PC-3 (cell line): ENCODE data around the gene COL4A3. TPM values are rescaled to one million over a fixed set of nuclear protein-coding genes. Genes with fewer than 3 reads are reported as not detected.
"Not testable (repeated sequence)": the region's sequence is repeated elsewhere in the genome, so short reads cannot be mapped to it uniquely, and the experiment has no call there.

ENCODE experiments used
- ATAC-seq: fragments of 200-7000 bp; cut with Tn5 transposase; 2 replicates; pipeline ENCODE4 v1.9.1; 2020; ENCODE audit warnings: mild to moderate bottlenecking, moderate library complexity
- BruUV-seq: library from RNA; stranded (reverse); fragments of 400-500 nt; replicated peaks from 2 replicates; lab custom pipeline; 2021; lab: Mats Ljungman, UMichigan
- CTCF ChIA-PET: fragments of 300-600 bp; sonication (Branson Sonifier 250); formaldehyde crosslinking; loops from one replicate; lab custom pipeline; 2022; ENCODE audit warnings: antibody characterized with exemption; lab: Charles Lee
- POLR2A ChIA-PET: fragments of 300-600 bp; sonication (Branson Sonifier 250); formaldehyde crosslinking; loops from one replicate; lab custom pipeline; 2022; ENCODE audit warnings: antibody characterized with exemption; ENCODE audit not compliant: unreplicated experiment; lab: Charles Lee
- DNase-seq: peaks from one replicate; pipeline ENCODE4 v3.0.0-alpha.2; 2015
- H2AFZ ChIP-seq: fragments of 300-600 bp; sonication (generic); 2 replicates; pipeline ENCODE4 v1.6.0; 2016; ENCODE audit warnings: antibody characterized with exemption, low read length
- H3F3A ChIP-seq: fragments of 300-600 bp; sonication (generic); one replicate; pipeline ENCODE4 v1.6.0; 2017; ENCODE audit warnings: antibody characterized with exemption, low read length, control low read depth, mild to moderate bottlenecking; ENCODE audit not compliant: unreplicated experiment
- H3K27ac ChIP-seq: fragments of 300-600 bp; sonication (generic); 2 replicates; pipeline ENCODE4 v1.5.1; 2016; ENCODE audit warnings: mild to moderate bottlenecking, low read length
- H3K27me3 ChIP-seq: fragments of 300-600 bp; sonication (generic); 2 replicates; pipeline ENCODE4 v1.6.1; 2016; ENCODE audit warnings: low read length, mixed read lengths
- H3K36me3 ChIP-seq: fragments of 300-600 bp; sonication (generic); 2 replicates; pipeline ENCODE4 v1.6.1; 2016; ENCODE audit warnings: low read depth, mixed run types, low read length, mixed read lengths
- H3K4me1 ChIP-seq: fragments of 300-600 bp; sonication (generic); 2 replicates; pipeline ENCODE4 v1.5.1; 2016; ENCODE audit warnings: low read length; ENCODE audit not compliant: insufficient read depth
- H3K4me2 ChIP-seq: fragments of 300-600 bp; sonication (generic); 2 replicates; pipeline ENCODE4 v1.6.0; 2016; ENCODE audit warnings: low read length
- H3K4me3 ChIP-seq: fragments of 300-600 bp; sonication (generic); 2 replicates; pipeline ENCODE4 v1.5.1; 2016; ENCODE audit warnings: mild to moderate bottlenecking, low read length, mixed read lengths
- H3K79me2 ChIP-seq: fragments of 300-600 bp; sonication (generic); 2 replicates; pipeline ENCODE4 v1.6.1; 2017; ENCODE audit warnings: low read length, mixed read lengths
- H3K9ac ChIP-seq: fragments of 300-600 bp; sonication (generic); 2 replicates; pipeline ENCODE4 v1.6.0; 2016; ENCODE audit warnings: mild to moderate bottlenecking, low read length
- H3K9me2 ChIP-seq: fragments of 300-600 bp; sonication (generic); replicated peaks from 2 replicates; pipeline ENCODE4 v1.6.1; 2016; ENCODE audit warnings: mixed run types, low read length, mixed read lengths
- H3K9me3 ChIP-seq: fragments of 300-600 bp; sonication (generic); 2 replicates; pipeline ENCODE4 v1.6.1; 2016; ENCODE audit warnings: low read length, mixed read lengths
- H4K20me1 ChIP-seq: fragments of 300-600 bp; sonication (generic); 2 replicates; pipeline ENCODE4 v1.6.1; 2016; ENCODE audit warnings: low read length, mixed read lengths
- EZH2 ChIP-seq: fragments of 300-600 bp; sonication (generic); IDR thresholded peaks from one replicate; pipeline ENCODE4 v1.6.1; 2017; ENCODE audit warnings: antibody characterized with exemption, mild to moderate bottlenecking, low read length; ENCODE audit not compliant: unreplicated experiment
- EZH2phosphoT487 ChIP-seq: fragments of 300-600 bp; sonication (generic); IDR thresholded peaks from 2 replicates; pipeline ENCODE4 v1.6.1; 2018; ENCODE audit warnings: mild to moderate bottlenecking, antibody characterized with exemption, low read length, borderline replicate concordance
- intact Hi-C: fragments of 100-400 bp; cut with micrococcal nuclease; formaldehyde crosslinking; loops from 2 replicates; pipeline ENCODE4 v1.9.0; 2023
- total RNA-seq: library from RNA; depleted of rRNA; stranded (reverse); fragments of >200 nt; gene quantifications from 2 replicates; pipeline ENCODE4 v1.2.3, GENCODE V29; 2014
- TF ChIP-seq, protein P1 (sequence below): fragments of 300-600 bp; sonication (generic); conservative IDR thresholded peaks from 2 replicates; pipeline ENCODE4 v1.5.1; 2017; ENCODE audit warnings: antibody characterized with exemption, low read depth, mild to moderate bottlenecking, low read length

COL4A3 gene
- total RNA-seq, 1 experiment from 2014 or later, result 0.73 TPM

DNA sequence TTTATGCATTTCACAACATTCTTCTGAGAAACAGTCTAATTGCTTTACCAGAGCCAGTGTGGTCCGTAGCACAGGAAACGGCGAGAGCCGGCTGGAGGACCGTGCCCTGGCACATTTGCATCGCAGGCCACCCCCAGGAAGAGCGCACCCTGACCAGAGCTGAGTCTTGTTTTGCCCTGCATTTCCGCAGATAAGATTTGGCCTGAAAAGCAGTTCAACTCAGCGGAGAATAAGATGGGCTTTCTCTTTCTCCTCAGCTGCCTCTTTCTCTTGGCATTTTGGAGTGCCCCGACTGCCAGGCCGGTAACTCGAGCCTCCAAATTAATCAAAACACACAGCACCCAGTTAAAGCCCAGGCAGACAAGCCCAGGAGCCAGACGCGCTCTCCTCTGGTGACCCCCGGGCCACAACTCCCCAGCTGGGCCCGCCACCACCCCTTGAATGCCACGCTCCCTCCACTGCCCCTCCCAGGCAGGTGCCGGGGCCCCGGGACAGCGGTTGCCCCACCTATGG lies 883 bp upstream of the COL4A3 start:
- intact Hi-C loops, result no loop called here
- no peak overlapping the region for H3K27ac ChIP-seq
- H3K36me3 ChIP-seq, result no peaks in the 10 kb centered on the region
- no peaks in the 10 kb centered on the region for H3F3A ChIP-seq
- H4K20me1 ChIP-seq, result no peaks in the 10 kb centered on the region
- peak overlapping the region; percentile 96 for H2AFZ ChIP-seq
- TF ChIP-seq EZH2 (no peak), EZH2phosphoT487 (no peak)
- TF ChIP-seq, protein P1, sequence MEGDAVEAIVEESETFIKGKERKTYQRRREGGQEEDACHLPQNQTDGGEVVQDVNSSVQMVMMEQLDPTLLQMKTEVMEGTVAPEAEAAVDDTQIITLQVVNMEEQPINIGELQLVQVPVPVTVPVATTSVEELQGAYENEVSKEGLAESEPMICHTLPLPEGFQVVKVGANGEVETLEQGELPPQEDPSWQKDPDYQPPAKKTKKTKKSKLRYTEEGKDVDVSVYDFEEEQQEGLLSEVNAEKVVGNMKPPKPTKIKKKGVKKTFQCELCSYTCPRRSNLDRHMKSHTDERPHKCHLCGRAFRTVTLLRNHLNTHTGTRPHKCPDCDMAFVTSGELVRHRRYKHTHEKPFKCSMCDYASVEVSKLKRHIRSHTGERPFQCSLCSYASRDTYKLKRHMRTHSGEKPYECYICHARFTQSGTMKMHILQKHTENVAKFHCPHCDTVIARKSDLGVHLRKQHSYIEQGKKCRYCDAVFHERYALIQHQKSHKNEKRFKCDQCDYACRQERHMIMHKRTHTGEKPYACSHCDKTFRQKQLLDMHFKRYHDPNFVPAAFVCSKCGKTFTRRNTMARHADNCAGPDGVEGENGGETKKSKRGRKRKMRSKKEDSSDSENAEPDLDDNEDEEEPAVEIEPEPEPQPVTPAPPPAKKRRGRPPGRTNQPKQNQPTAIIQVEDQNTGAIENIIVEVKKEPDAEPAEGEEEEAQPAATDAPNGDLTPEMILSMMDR, result no peak
- no peaks in the 10 kb centered on the region for H3K4me1 ChIP-seq
- ATAC-seq (peak; percentile 25), DNase-seq (no peak)
- H3K4me2 ChIP-seq, result peak overlapping the region; percentile 98
- no peaks in the 10 kb centered on the region for H3K9me2 ChIP-seq
- ChIA-PET CTCF (no interaction called here), POLR2A (no interaction called here)
- H3K27me3 ChIP-seq, result 0 out of 2 replicates have a peak, but pooled peaks cover 5% of the 10 kb centered on the region
- H3K9ac ChIP-seq, result 0 out of 2 replicates have a peak overlapping the region, but pooled peaks have one; percentile 11
- BruUV-seq, result no TSS peak
- peak overlapping the region; percentile 82 for H3K4me3 ChIP-seq
- no peaks in the 10 kb centered on the region for H3K79me2 ChIP-seq
- no peaks in the 10 kb centered on the region for H3K9me3 ChIP-seq

DNA sequence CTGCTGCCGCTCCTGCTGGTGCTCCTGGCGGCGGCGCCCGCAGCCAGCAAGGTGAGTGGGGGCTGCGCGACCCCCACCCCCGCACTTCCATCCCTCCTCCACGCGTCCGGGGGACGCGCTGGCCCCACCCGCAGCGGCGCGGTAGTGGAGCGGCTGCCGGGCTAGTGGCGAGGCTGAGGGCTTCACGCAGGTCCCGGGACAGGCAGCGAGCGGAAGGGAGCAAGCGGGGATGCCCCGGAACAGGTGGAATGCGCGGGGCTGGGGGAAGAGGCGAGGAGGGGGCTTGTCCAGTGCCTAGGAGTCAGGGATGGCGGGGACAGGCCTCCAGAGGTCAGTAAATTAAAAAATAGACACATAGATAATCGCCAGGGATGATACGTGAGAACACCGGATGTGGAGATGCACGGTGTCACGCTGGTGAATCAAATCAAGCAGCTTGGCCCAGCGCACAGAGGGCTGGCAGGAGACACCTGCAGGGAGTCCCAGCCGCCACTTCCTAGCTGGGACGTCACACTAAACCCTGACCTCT lies 403 bp downstream of the COL4A3 start:
- no peaks in the 10 kb centered on the region for H3K4me1 ChIP-seq
- H3K9ac ChIP-seq, result no peak overlapping the region
- H2AFZ ChIP-seq, result peak overlapping the region; percentile 96
- no TSS peak for BruUV-seq
- no peaks in the 10 kb centered on the region for H3K36me3 ChIP-seq
- H3K27me3 ChIP-seq, result 0 out of 2 replicates have a peak, but pooled peaks cover 5% of the 10 kb centered on the region
- ChIA-PET POLR2A (no interaction called here), CTCF (no interaction called here)
- peak overlapping the region; percentile 82 for H3K4me3 ChIP-seq
- TF ChIP-seq, protein P1, result no peak
- TF ChIP-seq EZH2phosphoT487, result no peak
- no peak for TF ChIP-seq EZH2
- no peaks in the 10 kb centered on the region for H3K9me2 ChIP-seq
- peak overlapping the region; percentile 98 for H3K4me2 ChIP-seq
- intact Hi-C loops, result no loop called here
- no peaks in the 10 kb centered on the region for H3F3A ChIP-seq
- H4K20me1 ChIP-seq, result no peaks in the 10 kb centered on the region
- H3K79me2 ChIP-seq, result no peaks in the 10 kb centered on the region
- peak; percentile 55 for ATAC-seq
- DNase-seq, result peak; percentile 38
- H3K27ac ChIP-seq, result no peak overlapping the region
- no peaks in the 10 kb centered on the region for H3K9me3 ChIP-seq

DNA sequence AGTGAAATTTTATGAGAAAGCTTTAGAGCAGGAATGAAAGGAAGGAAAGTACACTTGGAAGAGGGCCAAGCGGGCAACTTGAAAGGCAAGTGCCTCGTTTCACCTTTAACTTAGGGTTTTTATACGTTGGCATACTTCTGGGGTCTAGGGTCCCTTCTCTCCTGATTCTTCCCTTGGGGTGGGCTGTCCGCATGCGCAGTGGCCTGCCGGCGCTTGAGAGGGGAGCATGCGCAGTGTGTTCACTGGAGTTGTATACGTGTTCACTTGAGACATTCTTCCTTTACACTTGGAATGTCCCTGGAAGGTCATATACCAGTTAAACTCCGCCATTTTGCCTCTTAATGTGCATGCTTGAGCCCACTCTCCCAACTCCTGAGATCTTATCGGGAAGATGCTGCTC lies 7.4 kb downstream of the COL4A3 start:
- H3K4me2 ChIP-seq, BruUV-seq, H3K27ac ChIP-seq, H2AFZ ChIP-seq, intact Hi-C loops, H3K9me3 ChIP-seq, CTCF ChIA-PET, H3K4me3 ChIP-seq, H3K4me1 ChIP-seq, H3K9me2 ChIP-seq, DNase-seq, H4K20me1 ChIP-seq, POLR2A ChIA-PET, H3K9ac ChIP-seq, H3K27me3 ChIP-seq, H3F3A ChIP-seq, ATAC-seq, H3K79me2 ChIP-seq, H3K36me3 ChIP-seq: not testable (repeated sequence)
